OCI-LY3 (cell line): ENCODE data around the gene OVCA2.
A peak's percentile ranks its signal among the peaks of the same experiment; 100 is the strongest.

Experiments
- H2AFZ ChIP-seq: fragments of 200-600, 300-600 bp; shearing (Covaris generic); 2 replicates; pipeline ENCODE4 v1.6.0; 2014; ENCODE audit warnings: antibody characterized with exemption, low read depth, low read length
- H3K27ac ChIP-seq: fragments of 200-600, 300-600 bp; sonication (generic); 2 replicates; pipeline ENCODE4 v1.5.1; 2014; ENCODE audit warnings: mild to moderate bottlenecking, low read length, moderate library complexity, mixed read lengths
- H3K27me3 ChIP-seq: fragments of 200-600, 300-600 bp; sonication (generic); 2 replicates; pipeline ENCODE4 v1.6.1; 2014; ENCODE audit warnings: low read depth, low read length, mixed read lengths
- H3K36me3 ChIP-seq: fragments of 200-600, 300-600 bp; sonication (generic); replicated peaks from 2 replicates; pipeline ENCODE3; 2014; ENCODE audit warnings: low read depth, low read length, mixed read lengths
- H3K4me1 ChIP-seq: fragments of 300-600, 200-600 bp; sonication (generic); 2 replicates; pipeline ENCODE4 v1.6.1; 2014; ENCODE audit warnings: low read length, mixed read lengths
- H3K4me2 ChIP-seq: fragments of 200-600, 300-600 bp; sonication (generic); 2 replicates; pipeline ENCODE4 v1.6.1; 2014; ENCODE audit warnings: low read length, mixed read lengths
- H3K4me3 ChIP-seq: fragments of 300-600, 200-600 bp; sonication (generic); 2 replicates; pipeline ENCODE4 v1.5.1; 2014; ENCODE audit warnings: antibody characterized with exemption, mild to moderate bottlenecking, low read length, moderate library complexity
- H3K79me2 ChIP-seq: fragments of 300-600, 200-600 bp; shearing (Covaris generic); 2 replicates; pipeline ENCODE4 v1.6.1; 2014; ENCODE audit warnings: mild to moderate bottlenecking, low read length, mixed read lengths
- H3K9ac ChIP-seq: fragments of 300-600, 200-600 bp; shearing (Covaris generic); 2 replicates; pipeline ENCODE4 v1.6.0; 2014; ENCODE audit warnings: mild to moderate bottlenecking, low read length, moderate library complexity
- H3K9me3 ChIP-seq: fragments of 200-600, 300-600 bp; shearing (Covaris generic); 2 replicates; pipeline ENCODE4 v1.6.1; 2014; ENCODE audit warnings: low read length, mixed read lengths; ENCODE audit not compliant: insufficient read depth
- H4K20me1 ChIP-seq: fragments of 200-600, 300-600 bp; sonication (generic); 2 replicates; pipeline ENCODE4 v1.6.1; 2016; ENCODE audit warnings: low read length, mixed read lengths; ENCODE audit not compliant: insufficient read depth
- EZH2phosphoT487 ChIP-seq: fragments of 200-600 bp; shearing (Covaris generic); IDR thresholded peaks from 2 replicates; pipeline ENCODE4 v1.6.1; 2018; ENCODE audit warnings: antibody characterized with exemption, mixed run types, low read depth
- TF ChIP-seq, protein P1 (sequence below): fragments of 200-600, 300-600 bp; sonication (generic); IDR thresholded peaks from 2 replicates; pipeline ENCODE4 v1.5.1; 2014; ENCODE audit warnings: antibody characterized with exemption, low read length, low read depth

The OVCA2 gene

DNA sequence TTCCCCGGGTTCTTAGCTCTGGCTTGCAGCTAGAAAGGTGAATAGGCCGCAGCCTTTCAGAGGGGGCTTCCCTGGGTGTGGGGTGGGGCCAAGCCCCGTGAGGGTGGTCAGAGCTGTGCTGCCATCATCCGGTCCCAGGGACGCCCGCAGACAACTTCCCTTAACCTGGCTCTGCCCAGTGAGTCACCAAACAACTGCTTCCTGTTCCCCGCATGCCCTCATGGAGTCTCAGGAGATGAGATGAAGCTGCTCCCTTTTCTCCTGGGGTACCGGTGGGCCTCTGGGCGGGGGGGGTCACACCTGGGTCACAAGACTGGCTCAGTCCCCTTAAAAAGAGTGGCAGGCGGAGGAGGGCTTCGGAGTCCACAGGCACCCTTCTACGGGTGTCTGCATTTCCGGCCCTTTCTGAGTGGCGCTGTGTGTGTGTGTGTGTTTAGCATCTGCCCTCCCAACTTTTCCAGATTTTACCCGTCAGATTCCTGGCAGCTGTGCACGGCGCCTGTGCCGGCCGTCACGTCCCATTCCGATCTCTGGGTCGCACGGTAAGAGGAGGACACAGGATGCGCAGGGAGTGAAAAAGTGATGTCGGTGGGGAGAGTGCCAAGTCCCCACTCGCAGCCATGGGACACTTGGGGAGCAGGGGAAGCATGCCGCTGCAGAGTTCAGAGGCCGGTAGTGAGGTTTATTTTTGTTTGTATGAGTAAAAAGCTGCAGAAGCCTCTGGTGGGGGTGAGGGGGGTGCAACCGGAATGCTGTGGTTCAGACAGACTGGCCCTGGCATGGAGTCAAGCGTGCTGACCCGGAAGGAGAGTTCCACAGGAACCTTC is 29.8 kb downstream of the OVCA2 start:
- no peaks in the 10 kb centered on the region for H3K36me3 ChIP-seq
- no peak overlapping the region for H3K27ac ChIP-seq
- TF ChIP-seq EZH2phosphoT487, result no peak
- TF ChIP-seq, protein P1, sequence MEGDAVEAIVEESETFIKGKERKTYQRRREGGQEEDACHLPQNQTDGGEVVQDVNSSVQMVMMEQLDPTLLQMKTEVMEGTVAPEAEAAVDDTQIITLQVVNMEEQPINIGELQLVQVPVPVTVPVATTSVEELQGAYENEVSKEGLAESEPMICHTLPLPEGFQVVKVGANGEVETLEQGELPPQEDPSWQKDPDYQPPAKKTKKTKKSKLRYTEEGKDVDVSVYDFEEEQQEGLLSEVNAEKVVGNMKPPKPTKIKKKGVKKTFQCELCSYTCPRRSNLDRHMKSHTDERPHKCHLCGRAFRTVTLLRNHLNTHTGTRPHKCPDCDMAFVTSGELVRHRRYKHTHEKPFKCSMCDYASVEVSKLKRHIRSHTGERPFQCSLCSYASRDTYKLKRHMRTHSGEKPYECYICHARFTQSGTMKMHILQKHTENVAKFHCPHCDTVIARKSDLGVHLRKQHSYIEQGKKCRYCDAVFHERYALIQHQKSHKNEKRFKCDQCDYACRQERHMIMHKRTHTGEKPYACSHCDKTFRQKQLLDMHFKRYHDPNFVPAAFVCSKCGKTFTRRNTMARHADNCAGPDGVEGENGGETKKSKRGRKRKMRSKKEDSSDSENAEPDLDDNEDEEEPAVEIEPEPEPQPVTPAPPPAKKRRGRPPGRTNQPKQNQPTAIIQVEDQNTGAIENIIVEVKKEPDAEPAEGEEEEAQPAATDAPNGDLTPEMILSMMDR, result no peak
- peaks cover 16% of the 10 kb centered on the region for H3K27me3 ChIP-seq
- H4K20me1 ChIP-seq, result peaks cover 48% of the 10 kb centered on the region
- peak overlapping the region; percentile 81 for H3K4me2 ChIP-seq
- no peak overlapping the region for H3K9ac ChIP-seq
- H2AFZ ChIP-seq, result no peak overlapping the region
- H3K4me1 ChIP-seq, result peaks cover 23% of the 10 kb centered on the region
- no peaks in the 10 kb centered on the region for H3K9me3 ChIP-seq
- no peaks in the 10 kb centered on the region for H3K79me2 ChIP-seq
- H3K4me3 ChIP-seq, result no peak overlapping the region

DNA sequence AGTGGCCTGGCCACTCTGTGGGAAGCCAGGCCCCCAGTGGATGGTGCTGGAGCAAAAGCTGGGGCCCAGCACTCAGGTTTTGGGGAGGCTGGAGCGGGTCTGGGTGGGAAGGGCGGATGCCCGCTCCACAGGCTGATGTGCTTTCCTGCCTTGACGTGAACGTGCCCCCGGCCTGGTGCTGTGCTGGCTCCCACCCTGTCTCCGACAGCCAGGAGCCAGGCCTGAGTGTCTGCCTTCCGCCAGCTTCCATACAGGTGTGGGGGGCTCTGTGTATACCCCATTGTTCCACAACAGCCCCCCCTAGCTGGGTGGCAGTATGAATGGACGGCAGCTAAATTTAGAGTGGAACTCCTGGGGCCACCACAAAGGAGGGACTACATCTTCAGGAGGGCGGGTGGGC is 33.1 kb downstream of the OVCA2 start:
- no peaks in the 10 kb centered on the region for H3K36me3 ChIP-seq
- no peak overlapping the region for H3K9ac ChIP-seq
- TF ChIP-seq EZH2phosphoT487, result no peak
- TF ChIP-seq, protein P1, result no peak
- peaks cover 17% of the 10 kb centered on the region for H3K4me1 ChIP-seq
- no peak overlapping the region for H2AFZ ChIP-seq
- no peaks in the 10 kb centered on the region for H3K79me2 ChIP-seq
- H3K27me3 ChIP-seq, result peaks cover 3% of the 10 kb centered on the region; the same call in 1 of the 2 replicates
- H3K9me3 ChIP-seq, result no peaks in the 10 kb centered on the region
- no peak overlapping the region for H3K27ac ChIP-seq
- H3K4me3 ChIP-seq, result no peak overlapping the region
- H3K4me2 ChIP-seq, result no peak overlapping the region
- H4K20me1 ChIP-seq, result peaks cover 20% of the 10 kb centered on the region

DNA sequence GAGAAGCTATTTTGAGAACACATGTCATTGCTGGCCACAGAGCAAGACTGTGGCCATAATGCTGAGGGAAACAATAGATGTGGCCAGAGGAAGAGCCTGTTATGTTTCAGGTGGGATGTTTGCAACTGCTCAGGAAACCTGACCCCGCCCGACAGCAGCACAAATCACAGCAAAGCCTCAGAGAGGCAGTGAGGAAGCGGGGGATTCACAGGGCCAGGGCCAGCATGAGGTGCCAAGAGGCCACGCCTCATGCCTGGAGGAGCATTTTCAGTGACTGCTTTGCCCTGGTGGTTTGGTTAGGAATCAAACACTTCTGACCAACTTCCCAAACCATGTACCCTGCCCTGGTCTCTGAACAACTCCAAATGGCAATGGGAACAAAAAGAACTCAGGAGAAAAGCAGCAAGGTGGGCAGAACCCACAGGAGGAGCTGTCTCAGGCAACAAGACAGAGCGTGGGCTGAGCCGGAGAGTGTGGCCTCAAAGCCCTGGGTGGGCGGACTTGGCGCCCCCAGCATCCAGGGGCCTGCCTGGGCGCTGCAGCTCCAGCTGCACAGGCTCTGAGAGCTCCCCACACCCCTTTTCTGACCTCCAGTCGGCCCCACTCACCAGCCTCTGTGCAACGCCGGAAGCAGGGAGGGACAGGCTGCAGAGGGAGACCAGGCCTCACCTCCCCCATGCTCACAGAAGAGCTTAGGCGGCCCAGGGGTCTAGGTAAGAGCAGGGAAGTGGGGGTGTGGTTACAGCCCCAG is 33.7 kb downstream of the OVCA2 start:
- Histone ChIP-seq H2AFZ (no peak overlapping the region), H4K20me1 (peaks cover 16% of the 10 kb centered on the region), H3K27me3 (peaks cover 3% of the 10 kb centered on the region; the same call in 1 of the 2 replicates), H3K4me3 (no peak overlapping the region), H3K9ac (no peak overlapping the region), H3K4me1 (peaks cover 11% of the 10 kb centered on the region), H3K4me2 (no peak overlapping the region), H3K36me3 (no peaks in the 10 kb centered on the region), H3K9me3 (no peaks in the 10 kb centered on the region), H3K79me2 (no peaks in the 10 kb centered on the region), H3K27ac (no peak overlapping the region)
- TF ChIP-seq EZH2phosphoT487, result no peak
- TF ChIP-seq, protein P1, result no peak
